ENCODE measurements around the gene SAMMSON. TPM values are rescaled to one million over a fixed set of nuclear protein-coding genes. Genes with fewer than 3 reads are reported as not detected.

Gene SAMMSON
- total and polyA plus RNA-seq, 2 donors (not counting 1 experiment from before 2014, with no cell fraction given), result not detected

- peaks cover 0 to 6% (median 2%) of the 10 kb centered on the region in 4 experiments for H3K27me3 ChIP-seq (replicated peaks in 1 of 4; ENCODE audit: control extremely low read depth in 1 of 4, control insufficient read depth in 3 of 4, insufficient read depth in 4 of 4, low read length in 3 of 4)
- no peaks in the 10 kb centered on the region for H3K36me3 ChIP-seq (replicated peaks in 1 of 2; ENCODE audit: control extremely low read depth in 1 of 2, control insufficient read depth in 1 of 2, extremely low read depth in 1 of 2, insufficient read depth in 2 of 2, low read length in 1 of 2)
- H4K20me1 ChIP-seq (ENCODE audit: control insufficient read depth, insufficient read depth, low read length, poor library complexity, severe bottlenecking), result no peaks in the 10 kb centered on the region
- H3K4me1 Mint-ChIP-seq, result no peaks in the 10 kb centered on the region
- no peak for ATAC-seq (ENCODE audit: low read depth)
- H3K4me1 ChIP-seq (ENCODE audit: control insufficient read depth in 2 of 2, insufficient read depth in 2 of 2, low read length in 2 of 2), result no peaks in the 10 kb centered on the region
- no peak overlapping the region for H2AFZ ChIP-seq (ENCODE audit: insufficient read depth, low read depth, low read length, poor library complexity, severe bottlenecking)
- H3K4me3 ChIP-seq (ENCODE audit: control extremely low read depth in 1 of 5, extremely low read depth in 1 of 5, insufficient read depth in 1 of 5, low read depth in 2 of 5, low read length in 4 of 5), result no peak overlapping the region
- no peaks in the 10 kb centered on the region for H3K79me2 ChIP-seq (ENCODE audit: control insufficient read depth, insufficient read depth, low read length)
- DNase-seq, result no peak
- no peak overlapping the region for H3K4me3 Mint-ChIP-seq
- TF ChIP-seq CTCF (IDR thresholded peaks at IDR 0.05), result no peak
- no peak for TF ChIP-seq EZH2 (IDR thresholded peaks at IDR 0.05; ENCODE audit: borderline replicate concordance, insufficient read depth, low read depth, low read length, poor library complexity, severe bottlenecking)
- no peak overlapping the region for H3K27ac Mint-ChIP-seq
- no peaks in the 10 kb centered on the region for H3K9me3 Mint-ChIP-seq (ENCODE audit: insufficient read depth)
- no peak overlapping the region for H3K27ac ChIP-seq (ENCODE audit: low read length in 2 of 2)
- H3K9me3 ChIP-seq (ENCODE audit: control extremely low read depth in 1 of 3, control insufficient read depth in 2 of 3, insufficient read depth in 1 of 3, low read length in 2 of 3), result peaks cover 0 to 3% (median 0%) of the 10 kb centered on the region in 3 donors
- peaks cover 37% of the 10 kb centered on the region for H3K27me3 Mint-ChIP-seq
- H3K9ac ChIP-seq (ENCODE audit: low read length), result no peak overlapping the region
- ChIA-PET CTCF (no interaction called here), POLR2A (no interaction called here)
- H3K4me2 ChIP-seq (replicated peaks; ENCODE audit: low read depth, low read length, poor library complexity, severe bottlenecking), result no peak overlapping the region
- WGBS (ENCODE audit: insufficient coverage), result 100% methylated on average over 1 of the region's 3 CpGs
- intact Hi-C loops (cut with micrococcal nuclease), result no loop called here
These were observed 79.2 kb downstream of the SAMMSON start for GRCh38 chr3:70078778-70079177.

- peaks cover 0 to 3% (median 0%) of the 10 kb centered on the region in 4 experiments for H3K27me3 ChIP-seq (replicated peaks in 1 of 4; ENCODE audit: control extremely low read depth in 1 of 4, control insufficient read depth in 3 of 4, insufficient read depth in 4 of 4, low read length in 3 of 4)
- no peak overlapping the region for H3K27ac Mint-ChIP-seq
- no peaks in the 10 kb centered on the region for H4K20me1 ChIP-seq (ENCODE audit: control insufficient read depth, insufficient read depth, low read length, poor library complexity, severe bottlenecking)
- no peaks in the 10 kb centered on the region for H3K79me2 ChIP-seq (ENCODE audit: control insufficient read depth, insufficient read depth, low read length)
- POLR2A ChIA-PET, result no interaction called here
- CTCF ChIA-PET, result interaction anchor here (0.6 kb wide), 1 partner anchor 1645 kb away, joined by 4 read pairs; no protein-coding TSS in a partner anchor
- no peaks in the 10 kb centered on the region for H3K9me3 Mint-ChIP-seq (ENCODE audit: insufficient read depth)
- no peak overlapping the region for H3K4me3 Mint-ChIP-seq
- ATAC-seq (ENCODE audit: low read depth) (no peak), DNase-seq (no peak)
- H3K4me3 ChIP-seq (ENCODE audit: control extremely low read depth in 1 of 5, extremely low read depth in 1 of 5, insufficient read depth in 1 of 5, low read depth in 2 of 5, low read length in 4 of 5), result no peak overlapping the region
- no peak overlapping the region for H3K27ac ChIP-seq (ENCODE audit: low read length in 2 of 2)
- H3K4me2 ChIP-seq (replicated peaks; ENCODE audit: low read depth, low read length, poor library complexity, severe bottlenecking), result no peak overlapping the region
- no peaks in the 10 kb centered on the region for H3K36me3 ChIP-seq (replicated peaks in 1 of 2; ENCODE audit: control extremely low read depth in 1 of 2, control insufficient read depth in 1 of 2, extremely low read depth in 1 of 2, insufficient read depth in 2 of 2, low read length in 1 of 2)
- peaks cover 20% of the 10 kb centered on the region for H3K27me3 Mint-ChIP-seq
- no peaks in the 10 kb centered on the region for H3K4me1 ChIP-seq (ENCODE audit: control insufficient read depth in 2 of 2, insufficient read depth in 2 of 2, low read length in 2 of 2)
- intact Hi-C loops (cut with micrococcal nuclease), result no loop called here
- TF ChIP-seq EZH2 (IDR thresholded peaks at IDR 0.05; ENCODE audit: borderline replicate concordance, insufficient read depth, low read depth, low read length, poor library complexity, severe bottlenecking), result no peak
- TF ChIP-seq CTCF (IDR thresholded peaks at IDR 0.05), result no peak
- H3K4me1 Mint-ChIP-seq, result no peaks in the 10 kb centered on the region
- H3K9me3 ChIP-seq (ENCODE audit: control extremely low read depth in 1 of 3, control insufficient read depth in 2 of 3, insufficient read depth in 1 of 3, low read length in 2 of 3), result no peaks in the 10 kb centered on the region
- no peak overlapping the region for H2AFZ ChIP-seq (ENCODE audit: insufficient read depth, low read depth, low read length, poor library complexity, severe bottlenecking)
- no peak overlapping the region for H3K9ac ChIP-seq (ENCODE audit: low read length)
These were observed 86.1 kb downstream of the SAMMSON start for GRCh38 chr3:70085613-70086012.
